HEK293 (cell line): ENCODE data around the gene TNN.

Source experiments
- CTCF ChIA-PET: fragments of 350-600 bp; formaldehyde crosslinking; extraction: SDS; loops from one replicate; lab custom pipeline; 2021; ENCODE audit warnings: antibody characterized with exemption; lab: Yijun Ruan, JAX
- POLR2A ChIA-PET: fragments of 300-600 bp; formaldehyde crosslinking; extraction: SDS; loops from one replicate; lab custom pipeline; 2020; ENCODE audit warnings: antibody characterized with exemption, inconsistent platforms; lab: Yijun Ruan, JAX
- H3K27ac ChIP-seq: fragments of 200-500 bp; sonication (Bioruptor generic); 2 replicates; pipeline ENCODE4 v1.5.1; 2014; ENCODE audit warnings: low read depth, low read length, control low read depth, inconsistent platforms; ENCODE audit errors: extremely low read depth
- H3K36me3 ChIP-seq, 2 experiments: fragments of 200-500 bp in 1 of 2; sonication (Bioruptor generic) in 1 of 2; 1 replicate in 1 of 2; 2 replicates in 1 of 2; pipeline ENCODE4 v1.5.1; 2014 to 2017; ENCODE audit warnings: inconsistent platforms in 2 of 2, low read length in 2 of 2; ENCODE audit not compliant: control insufficient read depth in 2 of 2, insufficient read depth in 1 of 2
- H3K4me1 ChIP-seq: fragments of 200-500 bp; sonication (Bioruptor generic); 2 replicates; pipeline ENCODE4 v1.5.1; 2014; ENCODE audit warnings: mild to moderate bottlenecking, low read length, inconsistent platforms; ENCODE audit not compliant: control insufficient read depth, insufficient read depth
- H3K4me3 ChIP-seq: 2 replicates; pipeline ENCODE4 v1.5.1; 2011; ENCODE audit warnings: low read depth, mild to moderate bottlenecking, control low read depth, low read length, moderate library complexity
- H3K9me3 ChIP-seq: fragments of 200-500 bp; sonication (Bioruptor generic); 2 replicates; pipeline ENCODE4 v1.5.1; 2014; ENCODE audit warnings: low read depth, low read length, inconsistent platforms; ENCODE audit not compliant: control insufficient read depth, insufficient read depth
- HIC1 ChIP-seq: fragments of 450-650 bp; formaldehyde crosslinking; IDR thresholded peaks from 2 replicates; pipeline ENCODE4 v1.5.1; 2016; ENCODE audit warnings: missing biosample characterization, missing genetic modification characterization
- HOXC10 ChIP-seq: sonication (generic); formaldehyde crosslinking; IDR thresholded peaks from 2 replicates; pipeline ENCODE4 v1.8.1; 2023; ENCODE audit warnings: mild to moderate bottlenecking, missing genetic modification reagents
- KLF10 ChIP-seq: fragments of 450-650 bp; IDR thresholded peaks from 2 replicates; pipeline ENCODE4 v1.5.1; 2018; ENCODE audit warnings: missing biosample characterization, mild to moderate bottlenecking, missing genetic modification characterization
- PBX3 ChIP-seq: sonication (generic); formaldehyde crosslinking; IDR thresholded peaks from 2 replicates; pipeline ENCODE4 v1.8.1; 2022; ENCODE audit warnings: mild to moderate bottlenecking, moderate library complexity, missing genetic modification reagents
- SP2 ChIP-seq: fragments of 450-650 bp; formaldehyde crosslinking; IDR thresholded peaks from 2 replicates; pipeline ENCODE4 v1.5.1; 2016; ENCODE audit warnings: missing biosample characterization, missing genetic modification characterization
- ZBTB1 ChIP-seq: fragments of 450-650 bp; formaldehyde crosslinking; IDR thresholded peaks from 2 replicates; pipeline ENCODE4 v1.5.1; 2016; ENCODE audit warnings: missing biosample characterization, missing genetic modification characterization
- ZBTB8A ChIP-seq: fragments of 450-650 bp; formaldehyde crosslinking; IDR thresholded peaks from 2 replicates; pipeline ENCODE4 v1.5.1; 2016; ENCODE audit warnings: missing biosample characterization, missing genetic modification characterization
- ZFP3 ChIP-seq: fragments of 450-650 bp; formaldehyde crosslinking; IDR thresholded peaks from 2 replicates; pipeline ENCODE4 v1.5.1; 2016; ENCODE audit warnings: low read depth, missing biosample characterization, missing genetic modification characterization
- ZFP37 ChIP-seq: fragments of 450-650 bp; formaldehyde crosslinking; IDR thresholded peaks from 2 replicates; pipeline ENCODE4 v1.5.1; 2016; ENCODE audit warnings: missing biosample characterization, missing genetic modification characterization
- ZNF121 ChIP-seq: fragments of 450-650 bp; formaldehyde crosslinking; IDR thresholded peaks from 2 replicates; pipeline ENCODE4 v1.5.1; 2016; ENCODE audit warnings: missing biosample characterization, missing genetic modification characterization
- ZNF140 ChIP-seq: fragments of 450-650 bp; formaldehyde crosslinking; IDR thresholded peaks from 2 replicates; pipeline ENCODE4 v1.5.1; 2016; ENCODE audit warnings: missing biosample characterization, missing genetic modification characterization
- ZNF202 ChIP-seq: fragments of 450-650 bp; formaldehyde crosslinking; IDR thresholded peaks from 2 replicates; pipeline ENCODE4 v1.5.1; 2016; ENCODE audit warnings: missing biosample characterization, missing genetic modification characterization, borderline replicate concordance
- ZNF292 ChIP-seq: fragments of 450-650 bp; formaldehyde crosslinking; IDR thresholded peaks from 2 replicates; pipeline ENCODE4 v1.5.1; 2016; ENCODE audit warnings: low read depth, missing biosample characterization, missing genetic modification characterization, borderline replicate concordance
- ZNF302 ChIP-seq: fragments of 450-650 bp; formaldehyde crosslinking; IDR thresholded peaks from 2 replicates; pipeline ENCODE4 v1.5.1; 2016; ENCODE audit warnings: missing biosample characterization, missing genetic modification characterization, low read depth
- ZNF350 ChIP-seq: fragments of 450-650 bp; formaldehyde crosslinking; IDR thresholded peaks from 2 replicates; pipeline ENCODE4 v1.5.0; 2017; ENCODE audit warnings: missing biosample characterization, mild to moderate bottlenecking, missing genetic modification characterization
- ZNF366 ChIP-seq: fragments of 450-650 bp; formaldehyde crosslinking; conservative IDR thresholded peaks from 2 replicates; pipeline ENCODE4 v1.5.1; 2016; ENCODE audit warnings: missing biosample characterization, missing genetic modification characterization
- ZNF423 ChIP-seq: fragments of 450-650 bp; formaldehyde crosslinking; IDR thresholded peaks from 2 replicates; pipeline ENCODE4 v1.5.1; 2016; ENCODE audit warnings: missing biosample characterization, missing genetic modification characterization
- ZNF426 ChIP-seq: fragments of 450-650 bp; formaldehyde crosslinking; IDR thresholded peaks from 2 replicates; pipeline ENCODE4 v1.5.1; 2017; ENCODE audit warnings: missing biosample characterization, missing genetic modification characterization, mild to moderate bottlenecking, inconsistent platforms, moderate library complexity
- ZNF529 ChIP-seq: fragments of 450-650 bp; formaldehyde crosslinking; IDR thresholded peaks from 2 replicates; pipeline ENCODE4 v1.5.1; 2017; ENCODE audit warnings: missing genetic modification characterization, missing biosample characterization; ENCODE audit not compliant: insufficient replicate concordance
- ZNF555 ChIP-seq: fragments of 450-650 bp; formaldehyde crosslinking; conservative IDR thresholded peaks from 2 replicates; pipeline ENCODE4 v1.5.1; 2017; ENCODE audit warnings: missing biosample characterization, mild to moderate bottlenecking, missing genetic modification characterization, inconsistent platforms
- ZNF560 ChIP-seq: fragments of 450-650 bp; formaldehyde crosslinking; IDR thresholded peaks from 2 replicates; pipeline ENCODE4 v1.5.1; 2017; ENCODE audit warnings: missing biosample characterization, missing genetic modification characterization, borderline replicate concordance
- ZNF571 ChIP-seq: fragments of 450-650 bp; formaldehyde crosslinking; IDR thresholded peaks from 2 replicates; pipeline ENCODE4 v1.5.0; 2017; ENCODE audit warnings: missing biosample characterization, missing genetic modification characterization
- ZNF580 ChIP-seq: fragments of 450-650 bp; formaldehyde crosslinking; IDR thresholded peaks from 2 replicates; pipeline ENCODE4 v1.5.1; 2016; ENCODE audit warnings: missing biosample characterization, missing genetic modification characterization
- ZNF585B ChIP-seq: fragments of 450-650 bp; formaldehyde crosslinking; IDR thresholded peaks from 2 replicates; pipeline ENCODE4 v1.5.1; 2016; ENCODE audit warnings: missing biosample characterization, missing genetic modification characterization
- ZNF610 ChIP-seq: fragments of 450-650 bp; formaldehyde crosslinking; IDR thresholded peaks from 2 replicates; pipeline ENCODE4 v1.5.1; 2016; ENCODE audit warnings: missing biosample characterization, missing genetic modification characterization, borderline replicate concordance
- ZNF624 ChIP-seq: fragments of 450-650 bp; formaldehyde crosslinking; IDR thresholded peaks from 2 replicates; pipeline ENCODE4 v1.5.1; 2017; ENCODE audit warnings: missing biosample characterization, missing genetic modification characterization
- ZNF660 ChIP-seq: fragments of 450-650 bp; IDR thresholded peaks from 2 replicates; pipeline ENCODE4 v1.5.1; 2018; ENCODE audit warnings: missing biosample characterization, mild to moderate bottlenecking, missing genetic modification characterization
- ZNF670 ChIP-seq: fragments of 450-650 bp; formaldehyde crosslinking; IDR thresholded peaks from 2 replicates; pipeline ENCODE4 v1.5.1; 2016; ENCODE audit warnings: missing biosample characterization, missing genetic modification characterization, low read depth
- ZNF791 ChIP-seq: fragments of 450-650 bp; formaldehyde crosslinking; IDR thresholded peaks from 2 replicates; pipeline ENCODE4 v1.5.1; 2016; ENCODE audit warnings: missing biosample characterization, missing genetic modification characterization

TNN gene

GRCh38 chr1:175183586-175183985, 116.0 kb downstream of the TNN start:
- no peak for TF ChIP-seq ZNF202 (tag by site-specific recombination)
- TF ChIP-seq ZBTB1 (tag by site-specific recombination) = no peak
- no peak for TF ChIP-seq ZNF426 (tag by site-specific recombination)
- TF ChIP-seq SP2 (tag by site-specific recombination) = no peak
- no peak for TF ChIP-seq ZNF585B
- TF ChIP-seq KLF10 (tag by site-specific recombination) = no peak
- no peak for TF ChIP-seq ZNF529 (tag by site-specific recombination)
- no peak for TF ChIP-seq HIC1
- no peak for TF ChIP-seq ZNF670 (tag by site-specific recombination)
- TF ChIP-seq PBX3 (CRISPR knock-in tag) = no peak
- no peak for TF ChIP-seq ZNF660 (tag by site-specific recombination)
- TF ChIP-seq HOXC10 (CRISPR knock-in tag) = no peak
- TF ChIP-seq ZNF302 (tag by site-specific recombination) = no peak
- TF ChIP-seq, all 188 proteins: peak for 0
- Histone ChIP-seq H3K27ac (no peak overlapping the region), H3K4me3 (no peak overlapping the region), H3K9me3 (no peaks in the 10 kb centered on the region), H3K4me1 (no peaks in the 10 kb centered on the region), H3K36me3 (no peaks in the 10 kb centered on the region)
- ChIA-PET CTCF (interaction anchor here (0.6 to 1.9 kb wide), 3 partner anchors 28 to 157 kb away, joined by 3 to 12 read pairs (median 8); no protein-coding TSS in a partner anchor), POLR2A (interaction anchor here (1.0 kb wide), 1 partner anchor 8 kb away, joined by 5 read pairs; no protein-coding TSS in a partner anchor)

DNA sequence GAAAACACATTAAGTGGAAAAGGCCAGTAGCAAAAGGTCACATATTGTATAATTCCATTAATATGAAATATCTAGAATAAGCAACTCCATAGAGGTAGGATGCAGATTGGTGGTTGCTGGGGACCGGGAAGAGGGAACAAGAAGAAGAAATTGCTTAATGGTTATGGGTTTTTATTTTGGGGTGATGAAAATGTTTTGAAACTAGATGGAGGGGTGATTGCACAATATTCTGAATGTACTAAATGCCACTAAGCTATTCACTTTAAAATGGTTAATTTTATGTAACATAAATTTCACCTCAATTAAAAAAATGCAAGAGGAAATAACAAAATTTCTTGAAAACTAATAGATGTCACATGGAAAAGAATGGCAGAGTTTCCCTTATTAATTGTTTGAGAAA, 118.3 kb downstream of the TNN start:
- Histone ChIP-seq H3K4me1 (no peaks in the 10 kb centered on the region), H3K36me3 (no peaks in the 10 kb centered on the region), H3K9me3 (no peaks in the 10 kb centered on the region), H3K4me3 (no peak overlapping the region), H3K27ac (no peak overlapping the region)
- CTCF ChIA-PET = interaction anchor here (0.8 kb wide), 1 partner anchor 34 kb away, joined by 3 read pairs; no protein-coding TSS in a partner anchor
- POLR2A ChIA-PET = no interaction called here
- no peak for TF ChIP-seq ZNF571 (tag by site-specific recombination)
- no peak for TF ChIP-seq ZBTB8A (tag by site-specific recombination)
- TF ChIP-seq ZFP37 (tag by site-specific recombination) = no peak
- TF ChIP-seq ZNF624 (tag by site-specific recombination) = no peak

DNA sequence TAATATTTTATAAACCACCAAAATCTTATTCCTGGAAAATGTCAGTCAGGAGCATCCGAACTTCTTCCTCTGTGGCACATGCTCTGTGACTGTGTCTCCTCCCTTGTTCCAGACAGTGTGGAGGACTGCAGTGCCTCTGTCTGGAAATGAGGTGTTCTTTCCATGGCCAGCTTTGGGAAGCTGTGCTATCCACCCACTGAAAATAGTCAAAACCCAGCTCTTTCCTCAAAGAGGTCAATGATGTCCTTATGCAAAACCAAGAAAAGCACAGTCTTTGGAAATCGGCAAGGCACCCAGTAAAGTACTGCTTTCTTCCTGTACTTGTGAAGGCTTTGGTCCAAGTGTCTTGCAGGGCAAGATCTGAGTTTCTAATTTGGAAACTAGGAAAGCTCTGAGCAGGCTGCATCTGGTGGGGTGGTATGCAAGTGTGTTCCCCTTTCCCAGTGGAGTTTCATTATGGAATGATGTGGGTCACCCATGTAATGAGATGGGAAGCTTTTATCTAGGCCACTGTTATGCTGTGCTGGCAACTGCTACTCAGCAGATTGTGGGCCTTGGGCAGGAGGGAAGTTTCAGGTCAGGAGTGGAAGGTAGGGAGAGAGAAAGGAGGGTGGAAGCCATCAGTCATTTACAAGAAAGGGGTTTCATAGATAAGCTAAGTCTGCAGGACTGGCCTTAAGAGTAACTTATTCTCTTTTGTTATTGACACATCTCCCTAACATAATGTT, 119.0 kb downstream of the TNN start:
- H3K27ac ChIP-seq = no peak overlapping the region
- POLR2A ChIA-PET = no interaction called here
- no peak for TF ChIP-seq ZNF423 (tag by site-specific recombination)
- no peak for TF ChIP-seq ZFP3 (tag by site-specific recombination)
- no peak for TF ChIP-seq ZNF140 (tag by site-specific recombination)
- TF ChIP-seq ZNF555 (tag by site-specific recombination) = no peak
- TF ChIP-seq ZNF560 (tag by site-specific recombination) = no peak
- TF ChIP-seq ZNF610 (tag by site-specific recombination) = no peak
- no peak for TF ChIP-seq ZNF580 (tag by site-specific recombination)
- no peak for TF ChIP-seq ZNF292 (tag by site-specific recombination)
- no peak for TF ChIP-seq ZNF791 (tag by site-specific recombination)
- no peak for TF ChIP-seq ZNF670 (tag by site-specific recombination)
- TF ChIP-seq ZNF366 = no peak
- no peak for TF ChIP-seq ZNF350 (tag by site-specific recombination)
- no peak for TF ChIP-seq ZNF121 (tag by site-specific recombination)
- TF ChIP-seq, all 188 proteins: peak for 0
- no peak overlapping the region for H3K4me3 ChIP-seq
- CTCF ChIA-PET = interaction anchor here (0.8 to 1.0 kb wide), 3 partner anchors 35 to 157 kb away, joined by 3 to 5 read pairs (median 3); no protein-coding TSS in a partner anchor
- H3K4me1 ChIP-seq = peaks cover under 1% of the 10 kb centered on the region; the same call in 1 of the 2 replicates
- H3K36me3 ChIP-seq = no peaks in the 10 kb centered on the region
- no peaks in the 10 kb centered on the region for H3K9me3 ChIP-seq
